ENCODE results near the gene TTYH3.
A peak's percentile ranks its signal among the peaks of the same experiment; 100 is the strongest.

GRCh38 chr7:2651336-2651735, 19.6 kb downstream of the TTYH3 start:
- TF ChIP-seq, protein P1, sequence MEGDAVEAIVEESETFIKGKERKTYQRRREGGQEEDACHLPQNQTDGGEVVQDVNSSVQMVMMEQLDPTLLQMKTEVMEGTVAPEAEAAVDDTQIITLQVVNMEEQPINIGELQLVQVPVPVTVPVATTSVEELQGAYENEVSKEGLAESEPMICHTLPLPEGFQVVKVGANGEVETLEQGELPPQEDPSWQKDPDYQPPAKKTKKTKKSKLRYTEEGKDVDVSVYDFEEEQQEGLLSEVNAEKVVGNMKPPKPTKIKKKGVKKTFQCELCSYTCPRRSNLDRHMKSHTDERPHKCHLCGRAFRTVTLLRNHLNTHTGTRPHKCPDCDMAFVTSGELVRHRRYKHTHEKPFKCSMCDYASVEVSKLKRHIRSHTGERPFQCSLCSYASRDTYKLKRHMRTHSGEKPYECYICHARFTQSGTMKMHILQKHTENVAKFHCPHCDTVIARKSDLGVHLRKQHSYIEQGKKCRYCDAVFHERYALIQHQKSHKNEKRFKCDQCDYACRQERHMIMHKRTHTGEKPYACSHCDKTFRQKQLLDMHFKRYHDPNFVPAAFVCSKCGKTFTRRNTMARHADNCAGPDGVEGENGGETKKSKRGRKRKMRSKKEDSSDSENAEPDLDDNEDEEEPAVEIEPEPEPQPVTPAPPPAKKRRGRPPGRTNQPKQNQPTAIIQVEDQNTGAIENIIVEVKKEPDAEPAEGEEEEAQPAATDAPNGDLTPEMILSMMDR (IDR thresholded peaks at IDR 0.05) = peak in 1 of 5 experiments; percentile 20
- no peak for TF ChIP-seq POLR2A (IDR thresholded peaks at IDR 0.05)
